IMR-90 (cell line): ENCODE measurements around the gene DNAH3.

Experiments used
- CTCF ChIP-seq: conservative IDR thresholded peaks from 2 replicates; pipeline ENCODE4 v1.5.1; 2012; ENCODE audit warnings: mild to moderate bottlenecking, low read depth, low read length, improper control_type of control experiment
- POLR2A ChIP-seq: IDR thresholded peaks from 2 replicates; pipeline ENCODE4 v1.6.1; 2012; ENCODE audit warnings: mild to moderate bottlenecking, low read depth, low read length
- RCOR1 ChIP-seq: IDR thresholded peaks from 2 replicates; pipeline ENCODE4 v1.6.1; 2012; ENCODE audit warnings: mild to moderate bottlenecking, low read length, improper control_type of control experiment; ENCODE audit not compliant: insufficient replicate concordance
- SMC3 ChIP-seq: fragments of 150-350 bp; IDR thresholded peaks from 2 replicates; pipeline ENCODE4 v1.6.1; 2016; ENCODE audit warnings: low read depth, mild to moderate bottlenecking, antibody characterized with exemption, low read length, moderate library complexity

DNA sequence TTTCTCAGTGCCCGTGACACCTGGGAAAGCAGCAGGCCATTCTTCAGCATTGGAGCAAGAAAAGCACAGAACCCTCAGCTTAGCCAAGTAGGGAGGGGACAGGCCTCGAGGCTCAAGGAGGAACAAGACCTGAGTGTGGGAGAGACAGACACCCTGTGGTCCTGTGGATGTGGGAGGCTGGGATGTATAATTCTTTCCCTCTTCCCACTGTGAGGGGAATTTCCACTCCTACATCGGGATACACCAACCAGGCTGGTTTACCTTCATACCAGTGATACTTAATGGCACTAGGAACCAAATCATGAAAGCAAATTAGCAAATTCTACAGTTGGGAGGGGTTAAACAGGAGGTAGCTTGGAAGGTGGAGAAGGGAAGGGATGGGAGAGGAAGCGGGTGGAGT is 208.4 kb downstream of the DNAH3 start:
- TF ChIP-seq POLR2A (no peak), CTCF (no peak), RCOR1 (no peak), SMC3 (no peak)
